K562 (cell line): ENCODE measurements around the gene NEDD8. TPM values are rescaled to one million over a fixed set of nuclear protein-coding genes. Genes with fewer than 3 reads are reported as not detected.

Experiments used
- ATAC-seq: fragments of 200-7000 bp; cut with Tn5 transposase; 3 replicates; pipeline ENCODE4 v1.9.1; 2020; ENCODE audit warnings: moderate library complexity
- BruUV-seq: library from RNA; stranded (reverse); fragments of 400-500 nt; replicated peaks from 2 replicates; lab custom pipeline; 2021; lab: Mats Ljungman, UMichigan
- CTCF ChIA-PET: fragments of 300-600 bp; formaldehyde crosslinking; extraction: SDS; loops from one replicate; lab custom pipeline; 2021; ENCODE audit warnings: low intra/inter-chr PET ratio; lab: Yijun Ruan, JAX
- POLR2A ChIA-PET: fragments of 300-600, 350-650 bp; sonication (Branson Sonifier 250); formaldehyde crosslinking; extraction: SDS; loops from one replicate; lab custom pipeline; 2021; ENCODE audit warnings: antibody characterized with exemption, inconsistent platforms; lab: Yijun Ruan, JAX
- DNase-seq, 4 experiments: peaks; one replicate each; pipeline versions ENCODE4 v3.0.0 to v3.0.0-alpha.2; 2011 to 2018; ENCODE audit warnings: low spot score in 3 of 4, mixed read lengths in 3 of 4; ENCODE audit errors: extremely low read depth in 1 of 4
- FAIRE-seq: peaks from 2 replicates; lab custom pipeline; 2011; peaks lifted over from hg19 to GRCh38; lab: Jason Lieb, UNC
- H2AFZ ChIP-seq: 2 replicates; pipeline ENCODE4 v1.6.0; 2011; ENCODE audit warnings: low read depth, low read length, control low read depth, inconsistent platforms
- H3K27ac ChIP-seq: fragments of 200-600 bp; 3 replicates; pipeline ENCODE4 v1.8.0; 2011; ENCODE audit warnings: low read depth, mild to moderate bottlenecking, control low read depth, inconsistent platforms, low read length, moderate library complexity, mixed read lengths; ENCODE audit errors: extremely low read depth
- H3K27me3 ChIP-seq, 2 experiments: fragments of 300-600 bp in 1 of 2; 2 replicates in 1 of 2; 3 replicates in 1 of 2; pipeline versions ENCODE4 v1.6.0 to v1.8.0; 2011; ENCODE audit warnings: inconsistent platforms in 2 of 2, low read length in 2 of 2, mild to moderate bottlenecking in 1 of 2, mixed read lengths in 1 of 2, moderate library complexity in 1 of 2; ENCODE audit not compliant: control insufficient read depth in 2 of 2, insufficient read depth in 2 of 2
- H3K36me3 ChIP-seq: fragments of 300-600 bp; 3 replicates; pipeline ENCODE4 v1.8.0; 2011; ENCODE audit warnings: mild to moderate bottlenecking, low read length, inconsistent platforms; ENCODE audit not compliant: control insufficient read depth, insufficient read depth
- H3K4me1 ChIP-seq, 2 experiments: fragments of 200-600 bp in 1 of 2; replicated peaks in 1 of 2; 2 replicates in 1 of 2; 3 replicates in 1 of 2; pipeline versions ENCODE4 v1.5.1 to v1.8.0; 2011; ENCODE audit warnings: inconsistent platforms in 2 of 2, low read length in 2 of 2, mild to moderate bottlenecking in 1 of 2, mixed read lengths in 1 of 2, moderate library complexity in 1 of 2; ENCODE audit not compliant: control insufficient read depth in 2 of 2, insufficient read depth in 2 of 2
- H3K4me2 ChIP-seq: 2 replicates; pipeline ENCODE4 v1.6.1; 2011; ENCODE audit warnings: low read length, control low read depth, inconsistent platforms, mixed read lengths; ENCODE audit not compliant: insufficient read depth
- H3K4me3 ChIP-seq: fragments of 200-600 bp; sonication (generic), shearing (Covaris generic); 2 replicates; pipeline ENCODE4 v1.5.1; 2016; ENCODE audit warnings: control low read depth, inconsistent platforms
- H3K79me2 ChIP-seq: fragments of 200-600 bp; 3 replicates; pipeline ENCODE4 v1.8.0; 2011; ENCODE audit warnings: low read length, inconsistent platforms; ENCODE audit not compliant: control insufficient read depth, insufficient read depth
- H3K9ac ChIP-seq, 2 experiments: 2 replicates each; pipeline versions ENCODE4 v1.6.0 to v1.6.1; 2011; ENCODE audit warnings: low read depth in 2 of 2, low read length in 2 of 2, control low read depth in 1 of 2, inconsistent platforms in 1 of 2, mild to moderate bottlenecking in 1 of 2, mixed read lengths in 1 of 2; ENCODE audit not compliant: insufficient read depth in 1 of 2
- H3K9me1 ChIP-seq: one replicate; pipeline ENCODE4 v1.6.0; 2011; ENCODE audit warnings: inconsistent platforms, mild to moderate bottlenecking, low read length, moderate library complexity; ENCODE audit not compliant: control insufficient read depth, insufficient read depth
- H3K9me3 ChIP-seq: replicated peaks from 2 replicates; pipeline ENCODE4 v1.5.1; 2011; ENCODE audit warnings: low read depth, low read length, inconsistent platforms; ENCODE audit not compliant: control insufficient read depth, insufficient read depth
- H4K20me1 ChIP-seq: replicated peaks from 2 replicates; pipeline ENCODE4 v1.6.1; 2011; ENCODE audit warnings: low read length, inconsistent platforms, mixed read lengths; ENCODE audit not compliant: control insufficient read depth, insufficient read depth
- CBFA2T3 ChIP-seq: fragments of 450-650 bp; IDR thresholded peaks from 2 replicates; pipeline ENCODE4 v1.6.1; 2017
- TOE1 ChIP-seq, 2 experiments: fragments of 450-650 bp in 1 of 2; sonication (generic) in 1 of 2; formaldehyde crosslinking in 1 of 2; IDR thresholded peaks; 2 replicates each; pipeline versions ENCODE4 v1.7.1 to v1.8.0; 2016 to 2022; ENCODE audit warnings: borderline replicate concordance in 2 of 2, mild to moderate bottlenecking in 2 of 2, antibody characterized with exemption in 1 of 2, inconsistent platforms in 1 of 2, low read depth in 1 of 2, missing genetic modification reagents in 1 of 2, moderate library complexity in 1 of 2
- ZFX ChIP-seq: sonication (generic); formaldehyde crosslinking; IDR thresholded peaks from 2 replicates; pipeline ENCODE4 v1.8.0; 2022; ENCODE audit warnings: mild to moderate bottlenecking, missing genetic modification reagents, moderate library complexity
- ZNF316 ChIP-seq: fragments of 450-650 bp; IDR thresholded peaks from 2 replicates; pipeline ENCODE4 v1.6.1; 2016
- WGBS: fragments of 100-300 bp; shearing (Covaris generic); methylation state at CpG from one replicate; pipeline ENCODE4 v1.1.6; 2016; ENCODE audit warnings: low coverage, mixed read lengths; ENCODE audit not compliant: insufficient coverage; ENCODE audit errors: missing lambda C conversion rate; 5-methylcytosine and 5-hydroxymethylcytosine counted together
- in situ Hi-C: fragments of 300-500 bp; cut with MboI; formaldehyde crosslinking; loops from 4 replicates; pipeline ENCODE4 v1.15.0; 2018; ENCODE audit warnings: inconsistent platforms, mixed read lengths
- intact Hi-C: fragments of 100-400 bp; cut with micrococcal nuclease; formaldehyde crosslinking; loops from 2 replicates; pipeline ENCODE4 v1.14.2; 2022
- polyA plus RNA-seq, 8 experiments: library from polyadenylated mRNA; depleted of rRNA in 4 of 8; stranded (reverse) in 5 of 8; unstranded in 3 of 8; fragments of >200 nt; fragmentation: Nextera tagmentation in 2 of 8; fragmentation: Illumina TruSeq in 1 of 8; extraction: Ambion mirVana in 2 of 8; extraction: Trizol in 1 of 8; gene quantifications; 2 replicates each; pipeline versions ENCODE4 v1.2.1 to v1.2.3, GENCODE V29; 2011 to 2014; ENCODE audit warnings: inconsistent platforms in 1 of 8, missing spikeins in 1 of 8
- total RNA-seq, 7 experiments: library from RNA; depleted of rRNA in 6 of 7; stranded (reverse); fragments of >200 nt in 6 of 7; fragmentation: Illumina TruSeq in 2 of 7; extraction: Trizol in 2 of 7; gene quantifications; 2 replicates each; pipeline versions ENCODE4 v1.2.1 to v1.2.3, GENCODE V29; 2011 to 2021; ENCODE audit warnings: low replicate concordance in 1 of 7
- TF ChIP-seq, protein P1 (sequence below): fragments of 450-650 bp; IDR thresholded peaks from 2 replicates; pipeline ENCODE4 v1.6.1; 2017; ENCODE audit warnings: antibody characterized with exemption

Gene NEDD8
- total and polyA plus RNA-seq, 9 of the 15 experiments (the other 6 are each of a cell fraction or from before 2014, with no cell fraction given) = 142 to 691 (median 260) TPM

DNA sequence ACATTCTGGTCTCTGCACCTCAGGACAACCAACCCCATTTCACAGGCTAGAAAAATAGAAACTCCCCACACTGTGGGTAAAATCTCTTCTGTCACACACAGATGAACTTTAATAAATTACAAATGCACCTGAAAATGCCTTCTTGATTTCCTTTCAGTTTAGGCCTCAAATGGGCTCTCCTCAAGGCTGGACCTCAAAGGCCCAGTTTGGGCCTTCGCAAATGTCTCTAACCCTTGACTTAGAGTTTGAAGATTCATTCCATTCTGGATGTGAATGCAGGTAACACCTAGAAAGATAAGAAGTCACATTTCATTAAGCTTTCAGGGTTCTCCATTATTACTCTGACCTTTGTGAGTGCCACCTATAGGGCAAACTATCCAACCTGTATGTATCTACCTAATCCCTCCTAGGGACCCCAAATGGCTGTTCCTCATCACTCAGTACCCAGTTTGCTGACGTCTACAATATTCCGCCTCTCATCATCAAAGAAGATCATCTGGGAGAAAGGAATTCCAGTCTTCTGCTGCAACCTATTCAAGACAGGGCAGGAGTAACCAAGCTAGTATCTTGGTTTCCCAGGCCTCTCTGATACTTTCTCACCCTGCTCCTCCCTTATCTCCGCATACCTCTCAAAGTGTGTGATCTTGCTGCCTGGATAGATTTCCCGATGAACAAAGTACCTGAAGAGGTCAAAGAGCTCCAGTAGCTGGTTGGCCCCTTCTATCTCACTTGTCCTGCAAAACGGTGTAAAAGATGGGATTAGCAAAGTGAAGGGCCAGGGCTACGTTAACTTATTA, 18.1 kb downstream of the NEDD8 start:
- H4K20me1 ChIP-seq = no peaks in the 10 kb centered on the region
- ATAC-seq (no peak), DNase-seq (no peak), FAIRE-seq (no peak)
- H3K36me3 ChIP-seq = peaks cover 40% of the 10 kb centered on the region; the same call in 2 of the 3 replicates
- H3K9me3 ChIP-seq = no peaks in the 10 kb centered on the region
- H3K4me2 ChIP-seq = peak overlapping the region; percentile 94
- intact Hi-C loops (no loop called here), in situ Hi-C loops (no loop called here)
- POLR2A ChIA-PET = interaction anchor here (0.5 to 3.6 kb wide), 12 partner anchors 10 to 279 kb away, joined by 3 to 21 read pairs (median 3); partner anchors contain the start of genes CIDEB, DCAF11 and TM9SF1
- peak overlapping the region; percentile 98 for H3K27ac ChIP-seq
- peak overlapping the region; percentile 94 for H2AFZ ChIP-seq
- peaks cover 26% of the 10 kb centered on the region for H3K79me2 ChIP-seq
- H3K4me1 ChIP-seq = peaks cover 4 to 11% of the 10 kb centered on the region in 2 experiments; a peak in 4 of 5 replicates
- WGBS = 46% methylated on average over 7 of the region's 7 CpGs
- BruUV-seq = TSS peak; percentile 96
- peak overlapping the region; percentile 95 to 96; a peak in 3 of 4 replicates for H3K9ac ChIP-seq
- TF ChIP-seq ZFX (CRISPR knock-in tag) (peak; percentile 45), CBFA2T3 (peak; percentile 40), TOE1 (IDR thresholded peaks at IDR 0.05; ENCODE audit: borderline replicate concordance) (no peak), TOE1 (CRISPR knock-in tag; IDR thresholded peaks at IDR 0.05; ENCODE audit: borderline replicate concordance, low read depth) (no peak), ZNF316 (0 out of 2 replicates have a peak, but pooled peaks have one; percentile 28)
- TF ChIP-seq, protein P1, sequence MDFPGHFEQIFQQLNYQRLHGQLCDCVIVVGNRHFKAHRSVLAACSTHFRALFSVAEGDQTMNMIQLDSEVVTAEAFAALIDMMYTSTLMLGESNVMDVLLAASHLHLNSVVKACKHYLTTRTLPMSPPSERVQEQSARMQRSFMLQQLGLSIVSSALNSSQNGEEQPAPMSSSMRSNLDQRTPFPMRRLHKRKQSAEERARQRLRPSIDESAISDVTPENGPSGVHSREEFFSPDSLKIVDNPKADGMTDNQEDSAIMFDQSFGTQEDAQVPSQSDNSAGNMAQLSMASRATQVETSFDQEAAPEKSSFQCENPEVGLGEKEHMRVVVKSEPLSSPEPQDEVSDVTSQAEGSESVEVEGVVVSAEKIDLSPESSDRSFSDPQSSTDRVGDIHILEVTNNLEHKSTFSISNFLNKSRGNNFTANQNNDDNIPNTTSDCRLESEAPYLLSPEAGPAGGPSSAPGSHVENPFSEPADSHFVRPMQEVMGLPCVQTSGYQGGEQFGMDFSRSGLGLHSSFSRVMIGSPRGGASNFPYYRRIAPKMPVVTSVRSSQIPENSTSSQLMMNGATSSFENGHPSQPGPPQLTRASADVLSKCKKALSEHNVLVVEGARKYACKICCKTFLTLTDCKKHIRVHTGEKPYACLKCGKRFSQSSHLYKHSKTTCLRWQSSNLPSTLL = no peak
- CTCF ChIA-PET = no interaction called here
- H3K27me3 ChIP-seq = no peaks in the 10 kb centered on the region
- H3K4me3 ChIP-seq = peak overlapping the region; percentile 85
- H3K9me1 ChIP-seq = no peaks in the 10 kb centered on the region
